Muscle layer of colon (tissue), 2 donors: ENCODE results near the gene PTBP1.

Source experiments
- H3K27ac ChIP-seq: one replicate; pipeline ENCODE4 v1.7.0; 2013; ENCODE audit warnings: low read depth, mild to moderate bottlenecking, low read length, moderate library complexity
- H3K27me3 ChIP-seq, 2 donors: one replicate each; pipeline ENCODE4 v1.7.0; 2013; ENCODE audit warnings: low read length in 2 of 2, mild to moderate bottlenecking in 2 of 2; ENCODE audit not compliant: insufficient read depth in 2 of 2, control insufficient read depth in 1 of 2
- H3K36me3 ChIP-seq: one replicate; pipeline ENCODE4 v1.7.0; 2013; ENCODE audit warnings: mild to moderate bottlenecking, low read length; ENCODE audit not compliant: insufficient read depth
- H3K4me1 ChIP-seq: one replicate; pipeline ENCODE4 v1.7.0; 2013; ENCODE audit warnings: mild to moderate bottlenecking, low read length; ENCODE audit not compliant: insufficient read depth
- H3K4me3 ChIP-seq, 2 donors: one replicate each; pipeline ENCODE4 v1.7.0; 2013; ENCODE audit warnings: low read length in 2 of 2, low read depth in 1 of 2, mild to moderate bottlenecking in 1 of 2, moderate library complexity in 1 of 2
- H3K9ac ChIP-seq: one replicate; pipeline ENCODE4 v1.7.0; 2013; ENCODE audit warnings: low read length
- H3K9me3 ChIP-seq: one replicate; pipeline ENCODE4 v1.7.0; 2013; ENCODE audit warnings: mild to moderate bottlenecking, low read length
- donor health status: abdominal sarcoma.
- donor health status: Adenocarcinoma of cecum.

The PTBP1 gene

GRCh38 chr19:801030-801860 lies 4.0 kb downstream of the PTBP1 start:
- H3K4me1 ChIP-seq: peaks cover 54% of the 10 kb centered on the region
- H3K27ac ChIP-seq: peak overlapping the region; percentile 73
- no peak overlapping the region for H3K9ac ChIP-seq

GRCh38 chr19:801861-802497 lies 4.7 kb downstream of the PTBP1 start:
- peak overlapping the region in 1 of 2 donors; percentile 37 for H3K4me3 ChIP-seq
- H3K27ac ChIP-seq: peak overlapping the region; percentile 73
- no peaks in the 10 kb centered on the region for H3K27me3 ChIP-seq
- H3K9ac ChIP-seq: no peak overlapping the region
- peaks cover 41% of the 10 kb centered on the region for H3K36me3 ChIP-seq
- H3K9me3 ChIP-seq: no peaks in the 10 kb centered on the region
- H3K4me1 ChIP-seq: peaks cover 52% of the 10 kb centered on the region

More at GRCh38 chr19:801030-801860, 4.0 kb downstream of the PTBP1 start:
- Histone ChIP-seq H3K36me3 (peaks cover 34% of the 10 kb centered on the region), H3K27me3 (no peaks in the 10 kb centered on the region), H3K9me3 (no peaks in the 10 kb centered on the region), H3K4me3 (peak overlapping the region; percentile 21 to 37)

GRCh38 chr19:802498-803098 lies 5.3 kb downstream of the PTBP1 start:
- H3K4me1 ChIP-seq: peaks cover 52% of the 10 kb centered on the region
- peak overlapping the region in 1 of 2 donors; percentile 26 for H3K4me3 ChIP-seq
- H3K36me3 ChIP-seq: peaks cover 48% of the 10 kb centered on the region
- peak overlapping the region; percentile 73 for H3K27ac ChIP-seq
- no peak overlapping the region for H3K9ac ChIP-seq
- no peaks in the 10 kb centered on the region for H3K9me3 ChIP-seq
- H3K27me3 ChIP-seq: no peaks in the 10 kb centered on the region

- H3K27me3 ChIP-seq: no peaks in the 10 kb centered on the region
- H3K9ac ChIP-seq: no peak overlapping the region
- no peaks in the 10 kb centered on the region for H3K9me3 ChIP-seq
- peak overlapping the region; percentile 73 for H3K27ac ChIP-seq
- H3K4me3 ChIP-seq: no peak overlapping the region
- peaks cover 52% of the 10 kb centered on the region for H3K4me1 ChIP-seq
- H3K36me3 ChIP-seq: peaks cover 53% of the 10 kb centered on the region
Measured at GRCh38 chr19:803099-803561, 5.9 kb downstream of the PTBP1 start.

- Histone ChIP-seq H3K9ac (no peak overlapping the region), H3K9me3 (no peaks in the 10 kb centered on the region), H3K36me3 (peaks cover 54% of the 10 kb centered on the region), H3K4me1 (peaks cover 48% of the 10 kb centered on the region), H3K4me3 (no peak overlapping the region), H3K27me3 (no peaks in the 10 kb centered on the region), H3K27ac (no peak overlapping the region)
Measured at GRCh38 chr19:803686-804418, 6.6 kb downstream of the PTBP1 start.

- Histone ChIP-seq H3K27ac (no peak overlapping the region), H3K4me1 (peaks cover 40% of the 10 kb centered on the region), H3K9me3 (no peaks in the 10 kb centered on the region), H3K4me3 (no peak overlapping the region), H3K27me3 (no peaks in the 10 kb centered on the region), H3K36me3 (peaks cover 52% of the 10 kb centered on the region), H3K9ac (no peak overlapping the region)
Measured at GRCh38 chr19:804419-805165, 7.3 kb downstream of the PTBP1 start.

- H3K27me3 ChIP-seq: no peaks in the 10 kb centered on the region
- peaks cover 34% of the 10 kb centered on the region for H3K4me1 ChIP-seq
- H3K36me3 ChIP-seq: peaks cover 56% of the 10 kb centered on the region
- H3K9me3 ChIP-seq: no peaks in the 10 kb centered on the region
- H3K4me3 ChIP-seq: no peak overlapping the region
- no peak overlapping the region for H3K9ac ChIP-seq
- no peak overlapping the region for H3K27ac ChIP-seq
Measured at GRCh38 chr19:805166-805551, 7.9 kb downstream of the PTBP1 start.

- Histone ChIP-seq H3K9me3 (no peaks in the 10 kb centered on the region), H3K36me3 (peaks cover 58% of the 10 kb centered on the region), H3K9ac (no peak overlapping the region), H3K27me3 (no peaks in the 10 kb centered on the region), H3K27ac (no peak overlapping the region), H3K4me1 (peaks cover 27% of the 10 kb centered on the region), H3K4me3 (no peak overlapping the region)
Measured at GRCh38 chr19:805600-806550, 8.6 kb downstream of the PTBP1 start.

- Histone ChIP-seq H3K4me1 (peaks cover 17% of the 10 kb centered on the region), H3K9me3 (no peaks in the 10 kb centered on the region), H3K4me3 (no peak overlapping the region), H3K27me3 (no peaks in the 10 kb centered on the region), H3K36me3 (peaks cover 67% of the 10 kb centered on the region), H3K9ac (no peak overlapping the region), H3K27ac (no peak overlapping the region)
Measured at GRCh38 chr19:806815-807421, 9.7 kb downstream of the PTBP1 start.
